ENCODE measurements around the gene SSU72. TPM values are rescaled to one million over a fixed set of nuclear protein-coding genes. Genes with fewer than 3 reads are reported as not detected.
"Not testable (repeated sequence)": the region's sequence is repeated elsewhere in the genome, so short reads cannot be mapped to it uniquely, and the experiment has no call there.

SSU72 gene
- total RNA-seq, 1 donor: 54.7 TPM

DNA sequence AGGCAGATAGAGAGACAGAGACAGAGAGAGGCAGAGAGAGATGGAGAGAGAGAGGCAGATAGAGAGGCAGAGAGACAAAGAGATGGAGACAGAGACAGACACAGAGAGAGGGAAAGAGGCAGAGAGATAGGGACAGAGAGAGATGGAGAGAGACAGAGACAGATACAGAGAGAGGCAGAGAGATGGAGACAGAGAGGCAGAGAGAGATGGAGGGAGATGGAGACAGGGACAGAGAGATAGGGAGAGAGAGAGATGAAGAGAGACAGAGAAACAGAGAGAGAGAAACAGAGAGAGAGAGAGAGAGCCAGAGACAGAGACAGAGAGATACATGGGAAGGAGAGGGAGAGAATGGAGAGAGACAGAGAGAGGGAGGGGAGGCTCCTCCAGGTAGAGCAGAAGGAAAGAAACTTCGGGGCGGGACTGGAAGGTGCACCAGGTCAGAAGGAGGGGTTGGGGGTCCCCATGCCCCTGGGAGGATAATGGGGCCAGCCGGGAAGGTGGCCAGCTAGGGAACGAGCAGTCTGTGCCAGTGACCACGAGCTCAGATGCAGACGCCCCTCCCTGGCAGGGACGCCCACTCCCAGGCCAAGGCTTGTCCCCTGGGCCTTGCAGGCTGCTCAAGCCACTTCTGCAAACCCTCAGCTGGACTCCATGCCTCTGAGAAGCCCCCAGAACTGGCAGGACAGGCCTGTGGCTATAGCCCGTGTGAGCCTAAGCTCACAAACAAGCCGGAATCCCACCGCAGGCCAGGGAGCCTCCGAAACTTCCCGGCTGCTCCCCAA, 22.0 kb upstream of the SSU72 start:
- no peak for DNase-seq (ENCODE audit: low read depth in 2 of 3, low spot score in 2 of 3)

DNA sequence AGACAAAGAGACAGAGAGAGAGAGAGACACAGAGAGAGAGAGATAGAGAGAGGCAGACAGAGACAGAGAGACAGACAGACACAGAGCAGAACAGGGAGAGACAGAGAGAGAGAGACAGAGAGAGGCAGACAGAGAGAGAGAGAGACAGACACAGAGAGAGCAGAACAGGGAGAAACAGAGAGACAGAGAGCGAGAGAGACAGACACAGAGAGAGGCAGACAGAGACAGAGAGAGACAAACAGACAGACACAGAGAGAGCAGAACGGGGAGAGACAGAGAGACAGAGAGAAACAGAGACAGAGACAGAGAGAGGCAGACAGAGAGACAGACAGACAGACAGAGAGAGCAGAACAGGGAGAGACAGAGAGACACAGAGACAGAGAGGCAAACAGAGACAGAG, 20.7 kb upstream of the SSU72 start:
- not testable (repeated sequence) for DNase-seq (ENCODE audit: low read depth in 2 of 3, low spot score in 2 of 3)

DNA sequence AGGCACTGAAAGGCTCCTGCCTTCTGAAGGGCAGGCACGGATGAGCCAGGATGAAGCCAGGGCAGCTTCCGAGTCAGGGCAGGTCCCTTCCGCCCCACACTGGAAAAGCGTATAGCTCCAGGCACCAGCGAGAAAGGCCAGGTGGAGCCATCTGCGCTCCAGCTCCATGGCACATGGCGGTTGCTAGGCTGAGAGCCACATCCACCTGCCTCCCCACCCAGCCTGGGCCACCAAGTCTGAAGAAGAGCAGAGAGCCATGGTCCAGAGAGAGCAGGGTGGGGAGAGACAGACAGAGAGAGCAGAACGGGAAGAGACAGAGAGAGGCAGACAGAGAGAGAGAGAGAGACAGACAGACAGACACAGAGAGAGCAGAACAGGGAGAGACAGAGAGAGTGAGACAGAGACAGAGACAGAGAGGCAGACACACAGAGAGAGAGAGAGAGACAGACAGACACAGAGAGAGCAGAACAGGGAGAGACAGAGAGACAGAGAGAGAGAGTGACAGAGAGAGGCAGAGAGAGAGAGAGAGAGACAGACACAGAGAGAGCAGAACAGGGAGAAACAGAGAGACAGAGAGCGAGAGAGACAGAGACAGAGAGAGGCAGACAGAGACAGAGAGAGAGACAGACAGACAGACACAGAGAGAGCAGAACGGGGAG, 20.1 kb upstream of the SSU72 start:
- no peak for DNase-seq (ENCODE audit: low read depth in 2 of 3, low spot score in 2 of 3)

DNA sequence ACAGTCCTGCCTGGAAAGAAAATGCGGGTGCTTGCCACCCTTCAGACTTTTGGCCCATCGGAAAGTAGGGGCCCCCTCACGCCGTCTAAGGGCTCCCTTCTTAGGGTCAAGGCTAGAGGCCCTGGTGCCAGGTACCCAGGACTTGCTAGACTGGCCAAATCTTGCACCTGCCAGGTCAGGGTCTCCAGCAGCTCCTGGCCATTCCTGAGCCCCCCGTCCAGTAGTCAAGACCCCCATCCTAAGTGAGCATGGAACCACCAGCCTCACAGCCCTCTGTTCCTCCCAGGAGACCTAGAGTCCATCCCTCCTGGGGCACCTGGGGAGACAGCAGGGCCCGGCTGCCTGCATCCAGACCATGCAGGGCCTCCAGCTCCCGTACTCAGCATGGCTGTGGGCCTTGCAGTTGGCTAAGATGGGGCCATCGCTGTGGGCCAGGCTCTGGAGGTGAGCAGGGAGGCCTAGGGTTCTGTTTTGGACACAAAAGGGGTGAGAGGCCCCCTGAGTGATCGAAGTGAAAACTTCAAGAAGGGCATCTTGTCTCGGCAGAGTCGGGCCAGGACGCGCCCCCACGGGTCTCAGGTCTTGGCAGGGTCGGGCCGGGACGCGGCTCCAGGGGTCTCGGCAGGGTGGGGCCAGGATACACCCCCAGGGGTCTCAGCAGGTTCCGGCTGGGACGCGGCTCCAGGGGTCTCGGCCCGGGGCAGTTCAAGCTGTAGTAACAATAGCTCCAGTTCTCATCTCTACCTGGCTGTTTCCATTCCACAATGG, 19.4 kb upstream of the SSU72 start:
- DNase-seq (ENCODE audit: low read depth in 2 of 3, low spot score in 2 of 3): no peak

DNA sequence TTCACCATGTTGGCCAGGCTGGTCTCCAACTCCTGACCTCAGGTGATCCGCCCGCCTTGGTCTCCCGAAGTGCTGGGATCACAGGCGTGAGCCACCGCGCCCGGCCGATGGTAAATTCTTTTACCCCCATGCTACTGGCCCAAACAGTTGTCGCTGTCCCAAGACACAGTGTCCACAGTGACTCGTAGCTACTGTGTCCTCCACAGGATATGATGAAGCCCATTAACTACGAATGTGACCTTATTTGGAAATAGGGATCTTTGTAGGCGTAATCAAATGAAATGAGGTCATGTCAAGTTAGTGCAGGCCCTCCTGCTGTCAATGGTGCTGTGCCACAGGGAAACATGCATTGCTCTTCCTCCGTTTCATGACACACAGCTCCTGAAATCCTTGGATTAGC, 16.8 kb upstream of the SSU72 start:
- DNase-seq (ENCODE audit: low read depth in 2 of 3, low spot score in 2 of 3): no peak

DNA sequence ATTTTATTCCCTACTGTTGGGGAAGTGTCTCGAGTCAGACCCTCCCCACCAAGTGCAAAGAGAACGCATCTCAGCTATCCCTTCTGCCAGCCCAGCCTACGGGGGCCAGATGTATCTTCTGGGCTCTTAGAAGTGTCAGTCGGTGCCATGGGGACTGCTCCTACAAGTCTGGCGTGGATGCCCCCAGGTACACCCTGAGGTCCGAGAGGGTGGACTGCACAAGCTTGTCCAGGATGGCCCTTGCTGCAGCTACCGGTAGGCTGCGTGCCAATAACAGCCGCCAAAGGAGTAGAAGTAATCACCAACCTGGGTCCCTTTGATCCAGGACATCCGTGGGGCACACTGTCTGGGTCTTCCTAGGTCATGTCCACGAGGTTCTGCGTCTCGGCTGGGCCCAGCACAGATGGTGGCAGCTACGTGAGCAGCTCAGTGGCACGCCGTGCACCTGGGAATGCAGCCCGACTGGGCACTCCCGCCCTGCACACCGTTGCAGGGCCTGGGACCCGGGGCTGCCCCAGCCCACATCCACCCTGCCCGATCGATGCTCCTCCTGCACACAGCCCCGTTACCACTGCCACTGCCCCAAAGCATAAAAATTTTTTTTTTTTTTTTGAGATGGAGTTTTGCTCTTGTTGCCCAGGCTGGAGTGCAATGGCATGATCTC, 8.8 kb upstream of the SSU72 start:
- DNase-seq (ENCODE audit: low read depth in 2 of 3, low spot score in 2 of 3): no peak

DNA sequence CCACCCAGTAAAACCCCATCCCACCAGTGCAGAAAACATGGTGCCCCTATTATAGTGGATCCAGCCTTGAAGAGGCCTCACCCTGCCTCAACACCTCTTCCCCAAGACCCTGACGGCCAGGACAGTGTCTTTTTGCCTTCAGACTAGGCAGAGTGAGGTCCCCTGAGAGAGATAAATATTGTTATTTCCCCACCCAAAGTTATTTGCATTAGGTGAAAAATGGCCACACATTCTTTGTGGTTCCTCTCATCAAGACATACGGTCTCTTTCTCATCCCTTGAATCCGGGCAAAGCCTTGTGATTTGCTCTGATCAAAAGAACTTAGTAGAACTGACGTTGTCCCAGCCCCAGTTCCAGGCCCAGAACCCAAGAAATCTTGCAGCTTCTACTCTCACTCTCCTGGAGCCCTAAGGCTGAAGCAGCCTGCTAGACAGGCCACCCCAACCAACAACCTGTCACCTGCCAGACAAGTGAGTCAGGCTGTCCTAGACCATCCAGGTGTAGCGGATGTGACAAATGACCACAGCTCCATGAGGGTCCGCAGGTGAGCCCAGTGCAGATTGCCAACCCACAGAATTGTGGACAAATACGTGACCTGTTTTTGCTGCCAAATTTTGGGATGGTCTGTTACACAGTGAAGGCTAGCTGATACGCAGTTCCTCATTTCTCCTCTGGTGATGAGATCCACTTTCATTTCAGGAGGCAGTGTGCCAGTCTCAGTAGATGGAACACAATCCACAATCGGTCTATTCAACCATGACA, 8.1 kb upstream of the SSU72 start:
- no peak for DNase-seq (ENCODE audit: low read depth in 2 of 3, low spot score in 2 of 3)

DNA sequence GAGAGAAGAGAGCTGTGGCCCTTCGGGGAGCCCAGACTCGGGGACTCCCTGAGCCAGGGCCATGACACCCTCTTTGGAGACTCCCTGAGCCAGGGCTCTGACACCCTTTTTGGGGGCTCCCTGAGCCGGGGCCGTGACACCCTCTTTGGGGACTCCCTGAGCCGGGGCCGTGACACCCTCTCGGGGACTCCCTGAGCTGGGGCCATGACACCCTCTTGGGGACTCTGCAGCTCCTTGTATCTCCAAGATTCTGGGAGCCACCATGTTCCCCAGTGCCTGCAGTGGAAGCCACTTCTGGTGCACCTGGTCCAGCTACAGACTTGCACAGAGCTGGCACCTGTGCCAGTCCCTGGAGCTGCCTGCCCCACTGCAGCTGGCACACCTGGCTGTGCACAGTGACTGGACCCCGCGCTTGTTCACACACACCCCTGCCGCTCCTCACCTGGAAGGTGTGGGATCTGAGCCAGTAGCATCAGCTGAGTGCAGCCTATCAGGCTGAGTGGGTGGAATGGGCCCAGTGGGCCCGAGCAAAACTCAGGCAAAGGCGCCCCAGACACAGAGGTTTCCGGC, 3.8 kb upstream of the SSU72 start:
- no peak for DNase-seq (ENCODE audit: low read depth in 2 of 3, low spot score in 2 of 3)

DNA sequence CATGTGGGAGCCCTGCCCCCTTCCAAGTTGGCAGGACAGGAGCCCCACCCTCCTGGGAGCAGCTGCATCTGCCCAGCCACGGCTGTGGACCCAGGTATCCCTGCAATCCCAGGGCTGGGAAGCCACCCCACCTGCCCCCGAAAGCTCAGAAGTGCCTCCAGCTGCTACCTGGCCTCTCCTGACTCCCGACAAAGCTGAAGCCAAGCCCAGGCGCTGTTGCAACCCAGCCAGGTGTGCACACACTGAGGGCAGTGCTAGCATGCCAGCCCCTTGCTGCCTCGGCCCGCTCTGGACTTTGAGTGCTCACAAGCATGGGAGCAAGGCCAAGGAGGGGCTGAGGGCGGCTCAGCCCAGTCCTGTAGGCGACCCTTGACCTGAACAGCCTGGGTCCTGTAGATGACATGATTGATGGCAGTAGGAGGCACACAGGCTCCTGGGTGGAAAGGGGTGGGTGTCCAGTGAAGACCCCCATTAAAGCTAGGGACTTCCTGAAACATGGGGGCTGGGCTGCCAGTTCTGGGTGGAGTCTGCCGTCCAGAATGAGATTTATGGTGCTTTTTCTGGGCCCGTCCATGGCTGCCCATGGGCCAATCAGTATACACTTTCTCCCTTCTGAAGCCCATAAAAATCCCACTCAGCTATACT, 2.8 kb upstream of the SSU72 start:
- no peak for DNase-seq (ENCODE audit: low read depth in 2 of 3, low spot score in 2 of 3)

DNA sequence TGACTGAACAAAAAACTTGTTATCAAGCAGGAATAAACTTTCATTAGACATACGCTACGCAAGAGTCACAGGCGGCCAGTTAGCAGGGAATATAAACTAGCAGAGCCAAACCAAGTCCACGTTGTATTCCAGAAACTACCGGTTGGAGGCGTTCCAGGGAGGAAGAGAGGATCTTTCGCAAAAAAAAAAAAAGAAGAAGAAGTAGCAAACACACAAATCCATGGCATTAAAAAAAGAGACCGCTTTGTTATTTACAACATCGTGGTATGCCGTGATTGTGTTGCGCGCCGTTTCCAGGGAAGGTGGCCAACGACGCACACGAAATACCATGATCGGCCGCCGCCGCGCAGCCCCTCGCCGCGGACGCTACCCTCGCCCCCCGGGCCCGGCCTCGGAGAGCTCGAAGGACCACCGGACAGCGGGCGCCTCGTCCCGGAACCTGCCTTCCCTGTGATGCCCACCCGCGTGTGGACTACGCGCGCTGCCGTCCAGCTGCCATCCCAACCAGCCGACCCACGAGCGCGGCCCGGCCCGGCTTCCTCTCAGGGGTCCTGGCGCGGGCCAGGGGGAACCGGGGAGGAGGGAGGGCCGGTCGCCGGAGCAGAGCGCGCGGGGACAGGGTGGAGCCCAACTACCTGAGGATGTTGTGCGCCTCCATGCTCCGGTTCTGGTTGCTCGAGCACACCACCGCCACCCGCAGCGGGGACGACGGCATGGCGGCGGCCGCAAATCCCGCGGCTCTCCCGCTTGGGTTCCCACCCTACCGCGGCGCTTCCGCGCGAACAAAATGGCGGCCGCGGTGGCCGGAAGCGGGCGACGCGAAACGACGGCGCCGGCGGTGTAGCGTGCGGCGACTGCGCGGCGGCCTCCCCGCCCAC, 581 bp downstream of the SSU72 start:
- peak in 2 of 3 donors; percentile 73 to 83 for DNase-seq (ENCODE audit: low read depth in 2 of 3, low spot score in 2 of 3)

DNA sequence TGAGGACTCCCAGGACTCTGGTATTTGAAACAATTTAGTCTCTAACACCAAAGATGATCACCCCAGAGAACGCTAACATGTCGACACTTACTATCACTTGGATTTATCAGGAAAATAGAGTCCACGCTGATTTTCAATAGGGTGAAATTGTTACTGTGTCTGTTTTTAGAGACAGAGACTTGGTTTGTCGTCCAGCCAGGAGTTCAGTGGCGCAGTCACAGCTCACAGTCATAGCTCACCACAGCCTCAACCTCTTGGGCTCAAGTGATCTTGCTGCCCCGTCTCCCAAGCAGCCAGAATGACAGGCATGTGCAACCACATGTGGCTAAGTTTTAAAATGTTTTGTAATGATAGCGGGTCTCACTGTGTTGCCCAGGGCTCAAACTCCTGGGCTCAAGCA, 5.3 kb downstream of the SSU72 start:
- DNase-seq (ENCODE audit: low read depth in 2 of 3, low spot score in 2 of 3): no peak

DNA sequence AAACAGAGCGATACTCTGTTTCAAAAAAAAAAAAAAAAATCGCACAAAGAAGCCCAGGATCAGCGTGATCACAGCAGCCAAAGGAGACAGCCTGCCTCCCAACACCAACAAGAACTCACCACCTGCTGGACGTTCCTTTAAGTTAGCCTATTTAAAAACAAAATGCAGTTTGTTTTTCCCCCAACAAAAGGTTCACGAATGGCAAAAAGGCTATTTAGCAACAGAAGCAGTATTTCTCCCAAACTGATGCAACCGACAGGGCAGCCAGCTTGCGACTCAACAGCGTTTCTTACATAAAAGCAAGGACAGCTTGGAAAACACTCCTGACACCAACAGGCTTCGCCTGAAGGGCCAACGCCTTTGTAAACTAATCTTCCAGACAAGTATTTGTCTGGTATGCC, 6.8 kb downstream of the SSU72 start:
- no peak for DNase-seq (ENCODE audit: low read depth in 2 of 3, low spot score in 2 of 3)

DNA sequence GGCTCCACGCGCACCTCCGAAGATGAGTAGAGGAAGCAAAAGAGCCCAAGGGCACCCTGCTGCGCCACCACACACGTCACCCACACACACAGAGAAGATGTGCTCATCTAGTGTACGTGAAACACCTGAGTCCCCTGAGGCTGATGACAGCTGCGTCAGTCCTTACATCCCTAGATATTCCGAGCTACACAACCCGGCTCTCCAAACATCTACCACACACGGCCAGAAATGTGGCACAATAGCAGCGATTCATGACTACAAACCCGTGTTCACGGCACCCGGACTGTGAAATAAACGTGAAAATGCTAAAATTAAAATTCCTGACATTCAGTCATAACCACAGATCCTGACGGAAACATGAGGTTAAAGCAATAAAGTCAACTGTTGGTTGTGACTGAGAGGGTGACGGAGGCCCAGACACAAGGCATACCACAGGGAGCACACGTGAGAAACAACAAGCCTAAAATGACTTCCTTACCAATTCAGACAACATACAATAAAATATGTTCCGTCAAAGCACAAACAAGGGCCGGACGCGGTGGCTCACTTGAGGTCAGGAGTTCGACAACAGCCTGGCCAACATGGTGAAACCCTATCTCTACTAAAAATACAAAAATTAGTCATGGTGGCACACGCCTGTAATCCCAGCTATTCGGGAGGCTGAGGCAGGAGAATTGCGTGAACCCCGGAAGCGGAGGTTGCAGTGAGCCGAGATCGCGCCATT, 7.3 kb downstream of the SSU72 start:
- no peak for DNase-seq (ENCODE audit: low read depth in 2 of 3, low spot score in 2 of 3)

DNA sequence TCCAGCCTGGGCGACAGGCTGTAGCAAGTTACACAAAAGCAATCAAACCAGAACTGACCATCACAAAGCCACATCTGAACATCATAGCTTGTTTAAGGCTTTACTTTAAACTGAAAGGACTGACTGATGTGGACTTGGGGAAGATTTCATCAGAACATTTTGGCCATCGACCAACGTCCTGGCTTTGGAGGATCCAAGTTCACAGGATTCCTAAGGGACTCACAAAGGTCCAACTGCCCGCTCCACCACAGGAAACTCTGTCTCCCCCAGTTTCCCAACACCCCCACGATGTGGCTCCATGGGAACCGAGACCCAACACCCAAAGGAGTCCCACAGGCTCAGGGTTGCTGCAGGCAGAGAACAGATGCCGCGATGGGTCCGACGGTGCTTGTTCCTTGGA, 9.3 kb downstream of the SSU72 start:
- no peak for DNase-seq (ENCODE audit: low read depth in 2 of 3, low spot score in 2 of 3)

DNA sequence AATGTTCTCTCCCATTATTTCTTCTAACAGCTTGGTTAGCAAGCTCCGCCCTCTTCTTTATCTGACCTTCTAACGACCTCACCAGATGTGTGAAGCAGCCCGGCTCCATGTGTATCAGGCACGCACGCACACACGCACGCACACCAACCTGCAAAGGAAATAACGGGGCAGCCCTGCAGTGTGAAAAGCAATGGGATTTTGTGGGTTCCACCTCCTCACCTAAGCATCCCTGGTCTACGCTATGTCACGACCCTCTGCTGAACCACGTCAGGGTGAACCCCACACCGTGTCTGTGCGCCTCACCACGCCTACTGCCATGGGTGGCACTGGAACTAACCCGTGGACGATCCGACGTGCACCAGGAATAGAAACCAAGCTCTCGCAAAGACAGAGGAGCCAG, 10.4 kb downstream of the SSU72 start:
- DNase-seq (ENCODE audit: low read depth in 2 of 3, low spot score in 2 of 3): no peak

DNA sequence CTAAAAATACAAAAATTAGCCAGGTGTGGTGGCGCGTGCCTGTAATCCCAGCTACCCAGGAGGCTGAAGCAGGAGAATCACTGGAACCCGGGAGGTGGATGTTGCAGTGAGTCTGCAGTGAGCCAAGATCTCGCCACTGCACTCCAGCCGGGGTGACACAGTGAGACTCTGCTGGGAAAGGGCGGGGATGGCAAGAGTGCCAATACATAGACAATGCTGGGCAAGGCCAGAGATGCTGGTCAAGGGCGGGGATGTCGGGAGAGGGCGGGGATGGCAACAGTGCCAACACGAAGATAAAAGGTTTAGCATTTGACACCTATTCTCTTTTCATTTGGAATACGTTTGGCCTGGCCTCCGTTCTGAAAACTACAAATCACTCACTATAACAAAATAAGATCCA, 11.0 kb downstream of the SSU72 start:
- DNase-seq (ENCODE audit: low read depth in 2 of 3, low spot score in 2 of 3): no peak

DNA sequence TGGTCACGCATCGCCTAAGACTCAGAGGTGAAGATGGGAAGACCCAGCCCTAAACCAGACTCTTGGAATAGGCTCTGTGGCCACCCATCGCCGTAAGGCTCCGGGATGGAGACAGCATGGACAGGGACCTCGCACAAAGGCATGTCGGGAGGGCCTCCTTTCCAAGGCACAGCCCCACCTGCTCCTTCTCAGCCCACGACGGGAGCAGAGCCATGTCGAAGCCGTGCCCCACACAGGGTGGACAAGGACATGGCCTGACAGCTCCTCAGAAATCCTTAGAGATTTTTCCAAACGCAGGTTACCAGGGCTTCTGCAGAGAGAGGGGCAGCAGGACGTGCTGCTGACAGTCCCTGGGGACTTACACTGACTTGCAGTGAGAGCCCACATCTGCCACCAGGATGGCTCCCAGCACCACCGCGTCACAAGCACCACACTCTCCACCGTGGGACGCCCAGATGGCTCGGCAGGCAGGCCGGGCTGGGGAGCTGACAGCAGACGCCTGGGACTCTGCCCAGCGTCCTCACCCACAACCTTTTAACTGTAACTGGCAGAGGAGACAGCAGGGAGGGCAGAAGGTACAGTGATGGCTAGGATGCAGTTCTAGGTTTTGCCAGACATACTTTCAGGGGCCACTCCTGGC, 12.0 kb downstream of the SSU72 start:
- no peak for DNase-seq (ENCODE audit: low read depth in 2 of 3, low spot score in 2 of 3)

Measured in hematopoietic multipotent progenitor cell (in vitro differentiated cells).